NCI-H2171 (cell line): ENCODE results near the gene ATP1B2.

Source experiments
- DNase-seq: peaks from one replicate; lab custom pipeline; 2025; lab: John Stamatoyannopoulos, UW

ATP1B2 gene

GRCh38 chr17:7685533-7686221, 35.0 kb downstream of the ATP1B2 start:
- DNase-seq = peak; percentile 90

DNA sequence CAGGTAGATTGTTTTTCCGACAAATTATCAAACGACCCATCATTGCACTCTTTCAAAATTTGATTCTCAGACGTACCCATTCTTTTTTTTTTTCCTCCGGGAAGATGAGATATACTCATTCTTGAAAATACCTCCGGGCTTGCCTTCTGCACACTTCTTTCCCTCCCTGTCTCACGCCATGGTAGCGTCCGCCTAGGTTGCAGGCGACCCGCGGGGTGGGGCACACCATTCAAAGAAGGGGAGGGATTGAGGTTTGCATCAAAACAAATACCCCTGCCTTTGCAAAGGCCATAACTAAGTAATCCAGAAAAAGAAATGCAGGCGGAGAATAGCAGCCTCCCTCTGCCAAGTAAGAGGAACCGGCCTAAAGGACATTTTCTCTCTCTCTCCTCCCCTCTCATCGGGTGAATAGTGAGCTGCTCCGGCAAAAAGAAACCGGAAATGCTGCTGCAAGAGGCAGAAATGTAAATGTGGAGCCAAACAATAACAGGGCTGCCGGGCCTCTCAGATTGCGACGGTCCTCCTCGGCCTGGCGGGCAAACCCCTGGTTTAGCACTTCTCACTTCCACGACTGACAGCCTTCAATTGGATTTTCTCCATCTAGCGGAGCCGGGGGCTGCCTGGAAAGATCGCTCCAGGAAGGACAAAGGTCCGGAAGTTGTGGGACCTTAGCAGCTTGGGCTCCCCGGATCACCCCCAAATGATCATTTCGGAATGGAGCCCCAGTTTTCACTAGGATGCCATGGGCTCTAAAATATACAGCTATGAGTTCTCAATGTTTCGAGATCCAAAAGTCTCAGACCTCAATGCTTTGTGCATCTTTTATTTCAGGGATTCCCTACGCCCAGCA, 35.7 kb downstream of the ATP1B2 start:
- peak; percentile 88 for DNase-seq

DNA sequence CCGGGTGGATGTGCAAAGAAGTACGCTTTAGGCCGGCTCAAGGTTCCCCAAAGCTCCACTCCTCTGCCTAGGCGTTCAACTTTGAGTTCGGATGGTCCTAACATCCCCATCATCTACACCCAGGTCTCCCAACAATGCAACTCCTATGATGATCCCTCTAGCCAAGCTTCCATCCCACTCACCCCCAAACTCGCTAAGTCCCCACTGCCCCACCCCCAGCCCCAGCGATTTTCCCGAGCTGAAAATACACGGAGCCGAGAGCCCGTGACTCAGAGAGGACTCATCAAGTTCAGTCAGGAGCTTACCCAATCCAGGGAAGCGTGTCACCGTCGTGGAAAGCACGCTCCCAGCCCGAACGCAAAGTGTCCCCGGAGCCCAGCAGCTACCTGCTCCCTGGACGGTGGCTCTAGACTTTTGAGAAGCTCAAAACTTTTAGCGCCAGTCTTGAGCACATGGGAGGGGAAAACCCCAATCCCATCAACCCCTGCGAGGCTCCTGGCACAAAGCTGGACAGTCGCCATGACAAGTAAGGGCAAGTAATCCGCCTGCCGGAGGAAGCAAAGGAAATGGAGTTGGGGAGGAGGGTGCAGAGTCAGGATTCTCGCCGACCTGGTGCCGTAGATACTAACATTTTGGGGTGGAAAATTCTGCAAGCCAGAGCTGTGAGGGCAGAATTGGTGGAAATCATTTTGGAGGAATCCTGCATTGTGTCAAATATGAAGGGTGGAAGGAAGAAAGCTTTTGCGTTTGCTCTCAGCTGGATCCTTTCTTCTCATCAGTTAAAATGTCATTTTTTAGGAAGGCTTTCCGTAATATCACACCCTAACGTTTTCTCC, 36.6 kb downstream of the ATP1B2 start, which contains the start of gene TP53:
Gene TP53 (minus strand): TSS at position 419 of the 836 bp plus-strand sequence. CDS start 10,896 bp downstream, outside the sequence.
- DNase-seq = peak; percentile 82

DNA sequence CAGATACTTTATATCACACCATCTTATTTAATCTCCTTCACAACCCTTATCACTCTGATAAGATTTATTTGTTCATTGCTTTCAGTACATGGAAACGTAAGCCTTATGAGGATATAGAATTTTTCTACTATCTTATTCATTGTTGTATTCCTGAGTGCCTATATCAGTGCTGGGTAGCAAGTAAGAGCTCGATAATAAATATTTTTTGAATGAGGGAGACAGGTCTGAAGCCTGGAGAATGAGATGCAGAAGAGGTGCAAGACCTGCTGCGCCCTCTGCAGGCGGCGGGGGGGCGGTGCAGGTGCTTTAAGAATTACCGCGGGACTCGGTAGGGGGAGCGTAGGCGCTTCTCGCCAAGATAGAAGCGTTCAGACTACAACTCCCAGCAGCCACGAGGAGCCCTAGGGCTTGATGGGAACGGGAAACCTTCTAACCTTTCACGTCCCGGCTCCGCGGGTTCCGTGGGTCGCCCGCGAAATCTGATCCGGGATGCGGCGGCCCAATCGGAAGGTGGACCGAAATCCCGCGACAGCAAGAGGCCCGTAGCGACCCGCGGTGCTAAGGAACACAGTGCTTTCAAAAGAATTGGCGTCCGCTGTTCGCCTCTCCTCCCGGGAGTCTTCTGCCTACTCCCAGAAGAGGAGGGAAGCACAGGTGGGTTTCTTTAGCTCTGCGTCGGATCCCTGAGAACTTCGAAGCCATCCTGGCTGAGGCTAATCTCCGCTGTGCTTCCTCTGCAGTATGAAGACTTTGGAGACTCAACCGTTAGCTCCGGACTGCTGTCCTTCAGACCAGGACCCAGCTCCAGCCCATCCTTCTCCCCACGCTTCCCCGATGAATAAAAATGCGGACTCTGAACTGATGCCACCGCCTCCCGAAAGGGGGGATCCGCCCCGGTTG, 37.4 kb downstream of the ATP1B2 start, which contains the start of gene WRAP53:
Gene WRAP53 (plus strand): TSS at position 570 of the 900 bp plus-strand sequence. CDS start 172 bp downstream, at position 742.
- peak; percentile 97 for DNase-seq

GRCh38 chr17:7688808-7689316, 38.1 kb downstream of the ATP1B2 start:
- DNase-seq = no peak

GRCh38 chr17:7695586-7695985, 44.9 kb downstream of the ATP1B2 start:
- DNase-seq = no peak

DNA sequence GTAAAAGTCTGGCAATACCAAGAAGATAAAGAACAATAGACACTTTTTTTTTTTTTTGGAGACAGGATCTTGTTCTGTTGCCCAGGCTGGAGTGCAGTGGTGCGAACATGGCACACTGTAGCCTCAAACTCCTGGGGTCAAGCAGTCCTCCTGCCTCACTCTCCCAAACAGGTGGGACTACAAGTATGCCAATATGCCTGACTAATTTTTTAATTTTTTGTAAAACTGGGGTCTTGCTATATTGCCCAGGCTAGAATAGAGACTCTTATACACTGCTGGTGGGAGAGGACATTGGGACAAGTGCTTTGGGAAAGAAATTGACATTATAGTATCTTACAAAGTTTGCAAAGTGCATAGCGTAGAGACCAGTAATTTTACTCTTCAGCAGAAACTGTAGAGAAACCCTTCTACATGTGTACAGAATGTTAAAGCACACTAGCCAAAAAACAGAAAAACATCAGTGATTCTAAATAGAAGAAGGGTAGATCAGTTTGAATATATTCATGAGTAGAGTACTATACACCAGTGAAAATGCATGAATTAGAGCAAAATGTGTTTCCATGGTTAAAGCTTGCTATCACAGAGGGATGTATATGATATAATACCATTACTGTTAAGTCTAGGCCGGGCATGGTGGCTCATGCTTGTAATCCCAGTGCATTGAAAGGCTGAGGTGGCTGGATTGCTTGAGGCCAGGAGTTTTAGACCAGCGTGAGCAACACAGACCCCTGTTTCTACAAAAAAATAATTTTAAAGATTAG, 47.3 kb downstream of the ATP1B2 start:
- DNase-seq = no peak

- DNase-seq = no peak
Measured at GRCh38 chr17:7700510-7700909, 49.8 kb downstream of the ATP1B2 start.

DNA sequence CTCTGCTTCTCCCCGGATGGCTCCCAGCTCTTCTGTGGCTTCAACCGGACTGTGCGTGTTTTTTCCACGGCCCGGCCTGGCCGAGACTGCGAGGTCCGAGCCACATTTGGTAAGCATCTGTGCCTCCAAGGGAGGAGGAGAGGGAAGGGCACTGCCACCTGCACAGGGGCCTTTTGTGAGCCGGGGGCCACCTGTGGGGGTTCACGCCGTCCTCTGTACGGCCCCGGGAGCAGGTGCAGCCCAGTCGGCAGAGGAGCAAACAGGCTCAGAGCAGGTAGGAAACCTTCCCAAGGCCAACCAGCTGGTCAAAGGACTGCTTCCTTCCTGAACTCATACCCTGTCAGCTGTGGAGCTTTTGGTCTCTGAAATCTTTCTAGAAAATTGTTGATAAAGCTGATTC, 51.0 kb downstream of the ATP1B2 start:
- DNase-seq = no peak

- no peak for DNase-seq
Measured at GRCh38 chr17:7702776-7703175, 52.0 kb downstream of the ATP1B2 start.

DNA sequence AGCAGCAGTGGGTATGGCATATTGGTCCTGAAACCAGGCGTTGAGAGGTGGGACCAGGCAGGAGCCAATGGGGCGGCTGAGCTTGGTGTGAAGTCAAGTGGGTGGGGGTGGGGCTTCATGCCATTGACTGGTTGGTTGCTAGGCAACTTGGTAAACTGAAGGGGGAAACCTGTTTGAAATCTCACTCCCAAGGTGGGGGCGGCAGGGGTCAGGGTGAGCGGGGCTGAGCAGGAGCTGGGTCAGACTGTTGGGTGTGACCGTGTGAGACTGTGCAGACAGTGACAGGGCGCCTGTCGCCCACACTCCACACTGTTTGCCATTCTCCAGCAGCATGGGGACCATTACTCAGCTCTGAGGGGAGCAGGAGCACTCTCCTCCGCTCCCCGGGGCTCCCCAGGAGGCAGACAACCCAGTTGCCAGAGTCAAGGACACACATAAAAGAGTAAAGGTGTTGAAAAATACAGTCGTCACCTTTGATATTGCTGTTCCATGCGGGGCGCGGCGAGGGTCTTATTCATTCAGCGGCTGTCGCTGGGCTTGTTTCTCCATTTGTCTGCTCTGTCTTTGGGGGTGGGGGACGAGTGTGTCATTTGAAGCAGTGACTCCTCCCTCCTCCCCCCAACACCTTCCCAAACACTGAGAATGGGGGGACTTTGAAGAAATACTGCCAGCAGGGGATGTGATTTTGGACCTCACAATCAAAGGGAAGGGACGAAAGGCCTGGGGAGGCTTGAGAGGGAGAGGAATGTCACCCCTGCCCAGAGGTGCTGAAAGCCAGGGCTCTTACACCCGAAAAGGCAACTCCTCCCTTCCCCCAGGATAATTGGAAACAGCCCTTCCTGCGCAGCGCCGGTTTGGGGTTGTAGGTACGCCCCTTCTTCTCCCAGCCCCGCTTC, 53.1 kb downstream of the ATP1B2 start:
- DNase-seq = peak; percentile 78

GRCh38 chr17:7704601-7705268, 54.0 kb downstream of the ATP1B2 start, which contains the start of gene EFNB3:
Gene EFNB3, plus strand, starts transcription at chr17:7705202. Its CDS starts 397 bp downstream, at chr17:7705599.
- DNase-seq = peak; percentile 75

DNA sequence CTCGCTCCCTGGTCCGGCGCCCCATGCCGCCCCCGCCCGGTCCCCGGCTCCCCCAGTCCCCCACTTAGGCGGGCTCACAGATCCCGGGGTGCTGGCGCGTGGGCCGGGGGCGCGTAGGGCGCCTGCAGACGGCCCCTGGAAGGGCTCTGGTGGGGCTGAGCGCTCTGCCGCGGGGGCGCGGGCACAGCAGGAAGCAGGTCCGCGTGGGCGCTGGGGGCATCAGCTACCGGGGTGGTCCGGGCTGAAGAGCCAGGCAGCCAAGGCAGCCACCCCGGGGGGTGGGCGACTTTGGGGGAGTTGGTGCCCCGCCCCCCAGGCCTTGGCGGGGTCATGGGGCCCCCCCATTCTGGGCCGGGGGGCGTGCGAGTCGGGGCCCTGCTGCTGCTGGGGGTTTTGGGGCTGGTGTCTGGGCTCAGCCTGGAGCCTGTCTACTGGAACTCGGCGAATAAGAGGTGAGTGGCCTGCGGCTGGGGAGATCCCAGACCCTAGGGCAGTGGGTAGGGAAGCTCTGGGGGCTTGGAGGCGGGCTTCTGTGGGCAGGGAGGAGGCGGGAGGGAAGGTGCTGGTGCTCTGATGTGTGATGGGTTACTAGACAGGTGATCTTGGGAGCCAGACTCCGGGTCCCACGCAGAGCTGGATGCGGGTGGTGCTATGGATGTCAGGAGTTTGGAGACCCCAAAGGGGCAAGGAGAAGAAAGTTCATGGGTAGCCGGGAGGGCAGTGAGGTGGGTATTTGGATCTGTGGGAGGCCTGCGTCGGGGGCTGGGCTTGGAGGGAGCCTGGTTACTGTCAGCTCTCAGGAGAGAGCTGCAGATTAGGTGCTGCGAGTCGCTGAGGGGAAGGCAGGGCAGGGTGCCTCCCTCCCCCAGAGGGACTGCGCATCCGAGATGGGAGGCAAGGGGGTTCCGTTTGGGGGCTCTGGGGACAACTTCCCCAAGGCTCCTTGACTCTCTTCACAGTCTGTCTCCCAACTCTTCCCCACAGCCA, 54.8 kb downstream of the ATP1B2 start:
- no peak for DNase-seq

- DNase-seq = no peak
Measured at GRCh38 chr17:7706631-7707354, 56.1 kb downstream of the ATP1B2 start.
